ENCODE measurements around the gene SLC38A2. TPM values are rescaled to one million over a fixed set of nuclear protein-coding genes. Genes with fewer than 3 reads are reported as not detected.

The SLC38A2 gene
- total RNA-seq, 2 experiments from 2014 or later: 70.5 to 93.5 TPM

- Histone ChIP-seq H3K4me3 (ENCODE audit: low read depth, low read length, poor library complexity, severe bottlenecking) (peak overlapping the region; percentile 45), H2AFZ (ENCODE audit: low read length) (no peak overlapping the region), H3K4me1 (ENCODE audit: insufficient read depth, low read length, poor library complexity, severe bottlenecking) (peaks cover 75% of the 10 kb centered on the region), H3K36me3 (ENCODE audit: insufficient read depth, low read length) (no peaks in the 10 kb centered on the region), H3K9me2 (ENCODE audit: insufficient read depth, low read length) (no peaks in the 10 kb centered on the region), H3K9me3 (ENCODE audit: low read length) (no peaks in the 10 kb centered on the region), H3K27ac (ENCODE audit: low read depth, low read length, poor library complexity, severe bottlenecking) (peak overlapping the region; percentile 59), H3K4me2 (ENCODE audit: low read length) (peak overlapping the region; percentile 79), H4K20me1 (ENCODE audit: insufficient read depth, low read length) (peaks cover 5% of the 10 kb centered on the region; the same call in 1 of the 2 replicates), H3K79me2 (ENCODE audit: insufficient read depth, low read depth, low read length) (no peaks in the 10 kb centered on the region)
- no peak for TF ChIP-seq CTCF (conservative IDR thresholded peaks at IDR 0.05; ENCODE audit: low read length)
- TF ChIP-seq EZH2phosphoT487 (IDR thresholded peaks at IDR 0.05; ENCODE audit: borderline replicate concordance, low read depth, low read length): no peak
- DNase-seq (ENCODE audit: low spot score): peak; percentile 86
- POLR2A ChIA-PET: no interaction called here
- BruUV-seq (replicated peaks): no TSS peak
- intact Hi-C loops (cut with micrococcal nuclease; ENCODE audit: unreplicated experiment): loop anchor here (10.0 kb wide), 2 partner anchors 826 to 1174 kb away; partner anchors contain the start of gene ANO6
- CTCF ChIA-PET (ENCODE audit: unreplicated experiment): no interaction called here
Measured at GRCh38 chr12:46388427-46389021, 16.0 kb upstream of the SLC38A2 start.

GRCh38 chr12:46387670-46388069 lies 15.1 kb upstream of the SLC38A2 start:
- Histone ChIP-seq H3K9me3 (ENCODE audit: low read length) (no peaks in the 10 kb centered on the region), H2AFZ (ENCODE audit: low read length) (peak overlapping the region; percentile 28; the same call in 1 of the 2 replicates), H3K27ac (ENCODE audit: low read depth, low read length, poor library complexity, severe bottlenecking) (peak overlapping the region; percentile 59), H3K4me2 (ENCODE audit: low read length) (peak overlapping the region; percentile 79), H3K79me2 (ENCODE audit: insufficient read depth, low read depth, low read length) (no peaks in the 10 kb centered on the region), H3K9me2 (ENCODE audit: insufficient read depth, low read length) (no peaks in the 10 kb centered on the region), H4K20me1 (ENCODE audit: insufficient read depth, low read length) (peaks cover 5% of the 10 kb centered on the region; the same call in 1 of the 2 replicates), H3K4me3 (ENCODE audit: low read depth, low read length, poor library complexity, severe bottlenecking) (peak overlapping the region; percentile 45), H3K36me3 (ENCODE audit: insufficient read depth, low read length) (no peaks in the 10 kb centered on the region), H3K4me1 (ENCODE audit: insufficient read depth, low read length, poor library complexity, severe bottlenecking) (peaks cover 75% of the 10 kb centered on the region)
- POLR2A ChIA-PET: no interaction called here
- CTCF ChIA-PET (ENCODE audit: unreplicated experiment): no interaction called here
- DNase-seq (ENCODE audit: low spot score): peak; percentile 53
- intact Hi-C loops (cut with micrococcal nuclease; ENCODE audit: unreplicated experiment): loop anchor here (10.0 kb wide), 2 partner anchors 827 to 1173 kb away; partner anchors contain the start of gene ANO6
- TF ChIP-seq EZH2phosphoT487 (IDR thresholded peaks at IDR 0.05; ENCODE audit: borderline replicate concordance, low read depth, low read length) (no peak), CTCF (conservative IDR thresholded peaks at IDR 0.05; ENCODE audit: low read length) (no peak)
- no TSS peak for BruUV-seq (replicated peaks)
